GM18517 (cell line): Measurements from ENCODE around the gene KDM5C.
"Not testable (repeated sequence)": the region's sequence is repeated elsewhere in the genome, so short reads cannot be mapped to it uniquely, and the experiment has no call there.

ENCODE experiments used
- ATAC-seq: cut with Tn5 transposase; IDR thresholded peaks from one replicate; pipeline ENCODE4 v1.9.1; 2021; ENCODE audit warnings: mild to moderate bottlenecking, moderate library complexity; ENCODE audit not compliant: unreplicated experiment

KDM5C gene

DNA sequence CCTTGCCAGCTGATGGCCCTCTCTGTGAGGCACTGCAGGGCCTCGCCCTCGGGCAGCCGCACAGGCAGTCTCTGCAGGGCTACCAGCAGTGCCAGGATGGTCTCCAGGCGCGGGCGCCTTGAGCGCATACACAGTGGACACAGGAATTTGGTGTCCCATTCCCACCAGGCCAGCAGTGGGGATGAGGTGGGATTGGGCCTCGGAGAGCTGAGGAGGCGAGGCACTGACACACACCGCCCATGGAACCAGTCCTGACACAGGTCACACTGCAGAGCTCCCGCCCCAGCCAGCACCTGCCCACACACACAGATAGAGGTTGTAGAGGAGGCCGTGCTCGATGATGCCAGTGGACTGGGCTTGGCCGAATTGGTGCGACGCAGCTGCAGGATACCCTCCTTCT lies 30.7 kb downstream of the KDM5C start:
- ATAC-seq = no peak

DNA sequence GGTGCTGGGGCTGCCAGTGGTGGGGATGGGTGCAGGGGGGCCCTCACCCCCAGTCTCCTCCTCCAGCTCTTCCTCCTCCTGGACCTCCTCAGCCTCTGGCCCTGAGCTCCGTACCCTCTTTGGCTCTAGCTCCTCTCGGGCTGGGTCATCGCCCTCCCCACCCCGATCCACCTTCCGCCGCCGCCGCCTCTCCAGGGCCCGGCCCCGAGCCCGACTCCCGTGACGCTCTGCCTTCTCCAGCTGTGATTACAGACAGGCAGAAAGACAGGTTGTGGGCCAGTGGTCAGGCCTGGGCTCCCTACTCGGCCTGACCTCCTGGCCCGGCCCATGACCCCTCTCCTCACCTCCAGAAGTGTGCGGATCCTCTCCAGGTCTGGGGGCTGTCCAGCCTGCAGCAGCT lies 31.9 kb downstream of the KDM5C start:
- no peak for ATAC-seq

DNA sequence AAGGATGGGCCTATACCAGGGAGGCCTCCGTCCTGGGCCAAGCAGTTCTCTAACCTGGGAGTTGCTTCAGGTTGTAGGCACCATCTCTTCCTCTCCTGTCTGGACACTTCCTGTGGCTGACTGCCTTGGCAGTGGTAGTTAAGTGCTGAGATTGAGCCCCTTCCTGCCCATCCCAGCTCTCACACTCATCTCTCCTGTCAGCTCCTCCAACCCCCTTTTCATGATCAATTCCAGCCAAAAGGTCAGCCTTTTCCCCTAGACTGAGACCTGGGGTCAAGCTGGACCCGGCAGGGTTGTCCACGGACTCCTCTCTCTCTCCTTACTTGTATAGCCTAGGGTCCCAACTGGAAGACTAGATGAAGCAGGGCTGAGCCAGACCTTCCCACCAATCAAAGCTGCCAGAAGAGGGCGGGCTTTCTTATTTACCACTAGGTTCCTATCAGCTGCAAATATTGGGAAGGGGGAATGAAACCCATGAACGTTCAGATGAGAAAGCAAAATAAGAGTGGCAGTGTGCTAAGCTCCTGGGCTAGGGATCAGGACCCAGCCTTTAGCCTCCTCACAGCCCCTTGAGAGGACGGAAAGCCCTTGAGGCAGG lies 34.5 kb downstream of the KDM5C start:
- ATAC-seq = no peak

DNA sequence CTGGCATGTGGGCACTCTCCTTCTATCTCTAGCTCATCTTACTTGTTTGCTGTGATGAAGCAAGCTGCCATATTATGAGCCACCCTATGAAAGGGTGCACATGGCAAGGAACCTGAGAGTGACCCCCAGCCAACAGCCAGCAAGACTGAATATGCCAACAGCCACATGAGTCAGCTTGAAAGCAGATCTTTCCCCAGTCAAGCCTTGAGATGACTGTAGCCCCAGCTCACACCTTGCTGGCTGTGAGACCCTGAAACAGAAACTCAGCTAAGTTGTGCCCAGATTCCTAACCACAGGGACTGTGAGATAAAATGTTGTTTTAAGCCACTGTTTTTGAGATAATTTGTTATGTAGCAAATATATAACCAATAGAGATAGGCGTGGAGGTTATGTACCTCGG lies 36.2 kb downstream of the KDM5C start:
- ATAC-seq = peak; percentile 90

DNA sequence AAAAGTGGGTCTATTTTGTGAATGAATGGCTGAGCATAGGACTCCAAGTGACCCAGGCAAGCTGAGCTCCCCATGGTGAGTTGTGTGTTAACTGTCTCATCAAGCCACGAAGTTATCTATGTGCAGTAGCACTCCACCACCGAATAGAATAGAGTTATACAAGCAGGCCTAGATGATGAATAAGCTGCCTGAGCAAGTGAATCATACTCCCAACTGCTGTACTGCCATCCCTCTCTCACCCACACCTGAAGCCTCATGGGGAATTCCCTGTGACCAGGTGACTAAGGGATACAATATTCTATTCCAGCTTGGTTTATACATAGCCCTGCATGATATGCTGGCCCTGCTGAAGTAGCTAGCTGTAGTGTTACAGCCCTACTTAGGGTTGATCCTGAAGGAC lies 38.7 kb downstream of the KDM5C start:
- ATAC-seq = no peak

DNA sequence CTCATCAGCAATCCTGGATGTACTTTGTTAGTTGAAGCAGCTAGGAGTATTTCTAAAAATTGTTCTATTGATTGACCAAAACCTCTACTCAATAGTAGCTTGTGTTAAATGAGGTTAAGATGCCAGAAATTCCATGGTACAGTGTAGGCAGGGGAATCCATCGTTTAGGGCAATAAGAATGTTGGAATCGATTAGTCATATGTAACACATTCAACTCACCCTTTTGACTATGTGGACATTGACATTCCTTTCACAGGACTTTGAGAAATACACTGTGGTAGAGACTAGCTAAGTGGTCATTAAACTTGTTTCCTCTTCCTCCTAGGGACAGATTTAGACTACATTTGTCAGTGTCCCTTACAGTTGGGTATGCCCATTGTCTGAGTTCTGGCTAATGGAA lies 40.2 kb downstream of the KDM5C start:
- no peak for ATAC-seq

DNA sequence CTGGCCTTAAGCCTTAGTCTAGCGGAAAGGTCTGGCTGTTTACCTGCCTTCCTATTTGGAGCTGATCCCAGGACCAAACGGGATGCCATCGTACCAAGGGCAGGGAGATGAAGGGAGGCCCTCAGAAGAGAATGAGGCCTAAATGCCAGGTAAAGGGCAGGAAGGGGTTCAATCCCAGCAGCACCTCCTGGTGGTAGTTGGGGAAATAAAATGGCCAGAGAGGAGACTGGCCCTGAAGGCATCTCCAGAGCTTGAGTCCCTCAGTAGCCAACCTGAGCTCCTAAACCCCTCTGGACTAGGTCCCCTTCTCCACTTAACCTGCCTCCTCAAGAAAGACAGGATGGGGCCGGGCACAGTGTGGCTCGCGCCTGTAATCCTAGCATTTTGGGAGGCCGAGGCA lies 53.7 kb downstream of the KDM5C start:
- no peak for ATAC-seq

DNA sequence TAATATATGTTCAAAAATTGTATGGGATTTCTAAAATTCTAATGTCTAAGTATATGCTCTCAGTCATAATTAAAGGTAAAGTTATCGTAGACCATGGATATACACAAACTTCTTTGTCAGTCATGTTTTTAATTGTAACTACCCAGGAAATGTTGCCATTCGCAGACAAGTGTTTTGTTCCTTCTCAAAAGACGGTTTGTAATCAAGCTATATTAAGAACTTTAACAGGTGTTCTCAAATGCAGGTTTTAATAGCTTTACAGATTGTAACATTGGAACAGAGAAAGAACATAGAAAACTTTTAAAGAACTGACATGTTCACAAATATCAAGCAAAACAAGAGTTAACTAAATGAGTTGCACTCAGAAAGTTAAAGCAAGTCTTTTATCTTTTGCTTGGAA lies 58.9 kb downstream of the KDM5C start:
- no peak for ATAC-seq

DNA sequence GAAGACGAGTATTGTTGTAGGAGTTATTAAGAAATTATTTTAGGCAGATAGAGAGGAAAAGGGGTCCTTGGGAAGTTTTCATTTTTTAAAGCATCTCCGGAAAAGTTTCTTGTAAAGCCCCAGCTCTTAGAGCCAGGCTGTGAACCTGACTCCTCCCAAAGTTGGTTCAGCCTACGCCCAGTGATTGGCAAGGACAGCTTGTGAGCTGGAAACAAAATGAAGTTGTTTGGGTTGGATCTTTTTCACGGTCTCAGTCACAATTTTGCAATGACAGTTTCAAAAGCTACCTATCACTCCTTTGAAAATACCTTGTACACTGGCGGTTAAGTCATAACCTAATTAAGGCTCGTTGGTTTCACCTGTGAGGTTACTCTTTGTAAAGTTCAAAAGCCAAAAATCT lies 60.4 kb downstream of the KDM5C start:
- ATAC-seq = not testable (repeated sequence)

DNA sequence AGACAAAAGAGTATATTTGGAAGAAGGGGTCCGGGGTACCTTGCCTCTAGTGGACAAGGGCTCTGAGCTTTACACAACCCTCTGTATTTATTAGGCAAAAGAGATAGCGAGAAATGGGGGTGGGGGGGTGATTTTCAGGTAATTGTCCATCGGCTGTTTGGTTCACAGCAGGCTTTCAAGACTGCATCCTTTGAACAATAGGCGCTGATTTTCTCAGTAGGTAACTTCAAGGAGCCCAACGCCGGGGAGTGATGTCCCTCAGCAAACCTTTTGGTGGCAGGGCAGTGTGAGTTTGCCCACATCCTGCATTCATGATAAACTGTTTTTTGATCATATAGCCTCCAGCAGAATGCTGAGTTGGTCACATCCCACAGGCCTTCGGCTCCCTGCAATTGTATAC lies 61.6 kb downstream of the KDM5C start:
- no peak for ATAC-seq

DNA sequence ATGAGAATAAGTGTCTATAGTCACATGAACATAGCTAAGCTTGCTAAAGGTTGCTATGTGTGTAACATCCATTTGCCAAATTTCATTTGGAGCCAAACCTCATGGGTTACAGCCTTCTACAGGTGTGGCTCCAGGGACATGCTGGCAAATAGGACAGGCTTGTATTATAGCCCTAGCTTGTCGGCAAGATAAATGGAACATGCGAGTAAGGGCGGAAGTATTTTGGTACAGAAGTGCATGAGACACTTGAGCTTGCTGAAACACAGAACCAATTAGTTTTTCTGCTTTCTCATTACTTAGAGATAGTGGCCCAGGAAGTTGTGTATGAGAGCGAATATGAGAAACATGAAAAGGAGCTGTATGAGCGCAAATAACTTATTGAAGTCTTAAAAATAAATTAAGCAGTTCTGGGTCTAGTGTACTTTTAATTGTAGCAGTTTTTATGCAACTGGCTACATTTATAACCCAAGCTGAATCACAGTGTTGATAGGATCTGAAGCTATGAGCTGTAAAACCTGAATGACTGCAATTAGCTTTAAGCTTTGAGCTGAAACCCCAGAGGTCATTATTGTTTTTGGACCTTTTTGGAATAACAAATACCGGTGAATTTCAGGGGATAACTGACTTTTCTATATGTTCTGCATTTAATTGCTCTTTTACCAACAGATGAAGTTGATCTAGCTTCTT lies 64.6 kb downstream of the KDM5C start:
- no peak for ATAC-seq

DNA sequence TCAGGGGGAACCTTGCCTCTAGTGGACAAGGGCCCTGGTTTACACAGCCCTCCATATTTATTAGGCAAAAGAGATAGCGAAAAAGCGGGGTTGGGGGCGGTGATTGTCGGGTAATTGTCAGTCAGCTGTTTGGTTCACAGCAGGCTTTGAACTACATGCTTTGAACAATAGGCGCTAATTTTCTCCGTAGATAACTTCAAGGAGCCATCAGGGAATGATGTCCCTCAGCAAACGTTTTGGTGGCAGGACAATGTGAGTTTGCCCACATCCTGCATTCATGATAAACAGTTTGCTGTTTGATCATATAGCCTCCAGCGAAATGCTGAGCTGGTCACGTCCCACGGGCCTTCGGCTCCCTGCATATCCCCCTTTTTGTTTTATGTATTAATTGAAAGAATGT lies 65.8 kb downstream of the KDM5C start:
- ATAC-seq = no peak

DNA sequence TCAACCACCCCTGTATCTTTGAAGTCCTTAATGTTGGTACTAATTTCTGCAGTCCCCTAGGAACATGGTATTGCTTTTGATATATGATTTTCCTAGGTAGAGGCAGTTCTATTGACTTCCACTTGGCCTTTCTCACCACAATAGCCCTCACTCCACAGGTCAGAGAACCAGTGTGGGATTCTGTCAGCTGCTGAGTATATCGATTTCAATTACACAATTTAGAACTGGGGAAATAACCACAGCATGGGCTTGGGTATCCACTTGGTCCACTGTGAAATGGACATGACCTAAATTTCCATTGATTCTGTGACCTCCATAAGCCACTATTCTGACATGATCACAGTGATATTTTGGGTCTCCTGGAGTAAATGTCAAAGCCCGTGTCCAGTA lies 68.8 kb downstream of the KDM5C start:
- ATAC-seq = no peak

DNA sequence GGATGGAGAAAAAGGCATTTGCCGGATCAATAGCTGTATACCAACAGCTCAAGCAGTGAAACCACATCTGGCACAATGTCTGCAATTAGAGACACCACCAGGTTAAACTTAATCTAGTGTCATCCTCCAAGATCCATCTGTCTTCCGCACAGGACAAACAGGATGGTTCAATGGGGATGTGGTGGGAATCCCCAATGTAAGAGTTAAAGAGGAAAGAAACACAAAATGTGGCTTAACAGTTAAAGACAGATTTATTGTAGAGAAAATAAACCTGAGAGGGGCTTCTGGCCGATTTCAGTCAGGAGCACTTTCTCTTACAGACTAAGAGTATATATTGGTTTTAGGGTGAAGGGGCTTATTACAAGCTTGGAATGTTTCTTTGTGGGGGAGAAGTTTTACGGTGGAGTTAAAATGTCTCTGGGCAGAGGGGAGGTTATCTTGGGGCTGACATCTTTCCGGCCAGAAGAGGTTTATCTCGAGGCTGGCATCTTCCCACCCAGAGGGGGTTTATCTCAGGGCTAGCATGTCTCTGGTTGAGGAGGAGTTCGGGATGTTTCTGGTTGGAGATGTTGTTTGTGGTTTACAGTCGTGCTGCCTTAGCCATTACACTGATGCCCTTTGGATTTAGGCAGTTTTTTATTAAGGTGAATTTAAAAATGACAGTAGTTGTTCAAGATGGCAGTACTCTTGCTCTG lies 69.3 kb downstream of the KDM5C start:
- no peak for ATAC-seq

DNA sequence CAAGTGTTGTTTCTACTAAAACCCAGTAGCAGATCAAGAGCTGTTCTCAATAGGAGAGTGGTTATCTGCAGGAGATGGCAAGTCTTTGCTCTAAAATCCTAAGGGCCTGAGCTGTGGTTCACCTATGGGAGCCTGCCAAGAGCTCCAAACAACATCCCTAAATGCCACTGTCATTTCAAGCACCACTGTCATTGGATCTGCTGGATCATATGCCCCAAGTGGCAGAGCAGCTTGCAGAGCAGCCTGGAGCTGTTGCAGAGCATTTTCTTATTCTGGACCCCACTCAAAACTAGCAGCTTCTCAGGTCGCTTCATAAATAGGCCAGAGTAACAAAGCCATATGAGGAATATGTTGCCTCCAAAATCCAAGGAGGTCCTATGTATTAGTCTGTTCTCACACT lies 71.4 kb downstream of the KDM5C start:
- ATAC-seq = no peak
